ENCODE results near the gene ADGRD2.

DNA sequence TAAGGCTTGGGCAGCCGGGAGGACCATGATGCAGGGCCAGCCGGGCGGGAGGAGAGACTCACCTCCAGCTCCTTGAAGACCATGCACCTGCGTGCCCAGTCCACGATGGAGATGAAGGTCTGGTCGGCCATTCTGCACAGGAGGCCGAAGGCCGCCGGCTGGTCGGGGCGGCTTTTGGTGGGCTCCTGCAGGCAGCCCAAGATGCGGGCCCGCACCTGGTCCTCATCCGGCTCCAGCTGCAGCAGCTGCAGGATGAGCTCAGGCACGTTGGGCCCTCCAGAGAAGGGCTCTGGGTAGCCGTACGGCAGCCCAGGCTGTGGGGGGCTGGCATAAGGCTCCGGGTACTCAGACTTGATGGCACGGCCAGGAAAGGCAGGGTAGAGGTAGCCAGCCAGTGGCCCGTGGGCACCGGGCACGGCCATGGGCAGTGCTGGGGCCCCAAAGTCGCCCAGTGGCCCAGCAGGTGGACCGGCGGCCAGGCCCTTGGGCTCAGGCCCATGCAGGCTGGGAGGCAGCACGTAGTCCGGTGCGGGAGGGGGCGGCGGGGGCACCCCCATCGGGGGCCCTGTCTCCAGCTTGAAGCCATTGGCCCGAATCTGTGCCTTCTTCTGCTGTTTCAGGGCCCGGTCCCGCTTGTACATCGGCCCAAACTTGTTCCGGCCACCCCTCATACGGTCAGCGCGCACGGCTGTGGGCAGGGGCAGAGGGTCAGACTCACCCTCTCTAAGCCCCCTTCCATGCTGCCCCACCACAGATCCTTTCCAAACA is 50.0 kb downstream of the ADGRD2 start:
- TF ChIP-seq, protein P1, sequence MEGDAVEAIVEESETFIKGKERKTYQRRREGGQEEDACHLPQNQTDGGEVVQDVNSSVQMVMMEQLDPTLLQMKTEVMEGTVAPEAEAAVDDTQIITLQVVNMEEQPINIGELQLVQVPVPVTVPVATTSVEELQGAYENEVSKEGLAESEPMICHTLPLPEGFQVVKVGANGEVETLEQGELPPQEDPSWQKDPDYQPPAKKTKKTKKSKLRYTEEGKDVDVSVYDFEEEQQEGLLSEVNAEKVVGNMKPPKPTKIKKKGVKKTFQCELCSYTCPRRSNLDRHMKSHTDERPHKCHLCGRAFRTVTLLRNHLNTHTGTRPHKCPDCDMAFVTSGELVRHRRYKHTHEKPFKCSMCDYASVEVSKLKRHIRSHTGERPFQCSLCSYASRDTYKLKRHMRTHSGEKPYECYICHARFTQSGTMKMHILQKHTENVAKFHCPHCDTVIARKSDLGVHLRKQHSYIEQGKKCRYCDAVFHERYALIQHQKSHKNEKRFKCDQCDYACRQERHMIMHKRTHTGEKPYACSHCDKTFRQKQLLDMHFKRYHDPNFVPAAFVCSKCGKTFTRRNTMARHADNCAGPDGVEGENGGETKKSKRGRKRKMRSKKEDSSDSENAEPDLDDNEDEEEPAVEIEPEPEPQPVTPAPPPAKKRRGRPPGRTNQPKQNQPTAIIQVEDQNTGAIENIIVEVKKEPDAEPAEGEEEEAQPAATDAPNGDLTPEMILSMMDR (IDR thresholded peaks at IDR 0.05): no peak
- TF ChIP-seq POLR2A (IDR thresholded peaks at IDR 0.05): no peak
- no peak for TF ChIP-seq EP300 (IDR thresholded peaks at IDR 0.05)
